Amygdala (tissue), 56 donors: ENCODE measurements around the gene ACTN2.
A peak's percentile ranks its signal among the peaks of the same experiment; 100 is the strongest.

Experiments
- DNase-seq, 56 donors: peaks; one replicate each; lab custom pipeline; 2025; lab: John Stamatoyannopoulos, UW

The ACTN2 gene

DNA sequence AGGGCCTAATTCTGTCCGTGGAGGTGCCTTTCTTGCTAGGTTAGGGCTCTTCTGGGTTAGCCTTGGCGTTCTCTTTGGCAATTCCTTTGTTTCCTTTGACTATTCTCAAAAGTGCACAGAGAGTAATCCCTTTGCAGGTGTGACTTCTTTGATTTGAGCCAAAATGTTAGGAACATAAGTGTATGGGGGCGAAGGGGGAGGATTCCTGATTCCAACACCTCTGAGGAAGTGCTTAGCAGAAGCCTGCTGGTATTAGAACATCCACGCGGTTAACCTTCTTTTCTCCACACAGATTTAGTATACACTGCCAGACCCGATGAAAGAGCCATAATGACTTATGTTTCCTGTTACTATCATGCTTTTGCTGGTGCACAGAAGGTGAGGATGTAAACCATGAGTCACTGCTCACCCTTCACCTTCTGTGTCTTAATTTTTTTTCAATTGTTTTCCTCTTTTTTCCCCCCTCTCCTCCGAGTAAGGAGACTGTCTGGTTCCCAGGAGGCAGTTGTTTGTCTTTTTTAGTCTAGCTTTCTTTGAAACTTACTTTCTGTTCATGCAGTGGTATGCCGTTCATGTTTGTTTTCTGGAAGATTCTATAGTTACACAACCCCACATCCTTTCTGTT, 48.0 kb downstream of the ACTN2 start:
- no peak for DNase-seq

DNA sequence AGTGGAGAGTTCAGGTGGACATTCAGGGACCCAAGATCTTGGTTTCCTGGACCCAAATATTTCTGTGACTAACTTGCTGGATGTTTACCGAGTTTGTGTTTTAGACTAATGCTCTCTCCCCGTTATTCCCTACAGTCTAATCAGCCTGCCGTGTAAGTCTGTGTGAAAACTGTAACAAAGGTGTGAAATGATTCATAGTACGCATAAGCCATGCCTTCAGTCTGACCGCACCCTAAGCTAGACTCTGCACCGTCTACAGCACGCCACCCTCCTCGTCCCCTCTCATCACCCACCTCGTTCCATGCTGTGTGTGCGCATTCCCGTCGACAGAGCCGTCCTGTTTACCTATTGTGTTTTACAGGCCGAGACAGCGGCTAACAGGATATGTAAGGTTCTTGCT, 50.5 kb downstream of the ACTN2 start:
- DNase-seq, result no peak

DNA sequence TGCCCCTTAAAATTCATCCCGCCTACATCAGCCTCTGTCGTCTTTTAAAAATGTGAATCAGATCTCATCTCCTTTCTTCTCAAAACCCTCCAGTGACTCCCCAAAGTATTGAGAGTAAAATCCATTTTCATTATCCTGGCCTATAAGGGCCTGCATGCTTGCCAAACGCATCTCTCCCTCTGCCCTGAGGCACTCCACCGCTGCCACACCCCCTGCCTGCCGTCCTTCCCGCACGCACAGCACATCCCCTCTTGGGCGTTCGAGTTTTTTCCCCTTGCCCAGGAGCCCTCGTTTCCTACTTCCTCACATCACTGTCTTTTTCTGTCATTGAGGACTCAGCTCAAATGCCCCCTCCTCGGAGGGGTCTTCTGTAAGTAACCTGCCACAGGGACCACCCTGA, 55.5 kb downstream of the ACTN2 start:
- DNase-seq, result no peak

DNA sequence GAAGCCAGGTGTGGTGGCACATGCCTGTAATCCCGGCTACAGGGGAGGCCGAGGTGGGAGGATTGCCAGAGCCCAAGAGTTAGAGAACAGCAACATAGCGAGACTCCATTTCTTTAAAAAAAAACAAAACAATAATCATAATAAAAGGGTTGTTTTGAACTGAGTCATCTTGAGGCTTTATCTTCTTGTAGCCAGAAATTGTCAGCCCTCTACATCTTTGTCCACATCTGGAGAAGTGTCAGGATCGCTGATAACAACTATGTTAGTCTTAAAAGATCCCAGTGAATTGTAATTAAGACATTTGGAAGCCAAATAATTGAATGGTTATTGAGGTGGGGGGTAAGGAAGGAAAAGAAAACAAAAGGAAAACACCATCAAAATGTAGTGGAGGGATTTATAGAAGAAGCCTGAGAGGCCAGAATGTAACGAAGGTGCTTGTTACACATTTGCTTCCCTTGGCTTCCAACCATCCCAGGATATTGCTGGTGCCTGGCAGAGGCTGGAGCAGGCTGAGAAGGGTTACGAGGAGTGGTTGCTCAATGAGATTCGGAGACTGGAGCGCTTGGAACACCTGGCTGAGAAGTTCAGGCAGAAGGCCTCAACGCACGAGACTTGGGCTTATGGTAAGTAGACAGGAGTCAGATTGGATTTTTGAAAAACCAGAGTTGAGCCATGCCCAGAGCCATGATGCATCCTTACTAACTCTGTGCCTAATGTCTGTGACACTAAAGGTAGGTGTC, 56.3 kb downstream of the ACTN2 start:
- no peak for DNase-seq

DNA sequence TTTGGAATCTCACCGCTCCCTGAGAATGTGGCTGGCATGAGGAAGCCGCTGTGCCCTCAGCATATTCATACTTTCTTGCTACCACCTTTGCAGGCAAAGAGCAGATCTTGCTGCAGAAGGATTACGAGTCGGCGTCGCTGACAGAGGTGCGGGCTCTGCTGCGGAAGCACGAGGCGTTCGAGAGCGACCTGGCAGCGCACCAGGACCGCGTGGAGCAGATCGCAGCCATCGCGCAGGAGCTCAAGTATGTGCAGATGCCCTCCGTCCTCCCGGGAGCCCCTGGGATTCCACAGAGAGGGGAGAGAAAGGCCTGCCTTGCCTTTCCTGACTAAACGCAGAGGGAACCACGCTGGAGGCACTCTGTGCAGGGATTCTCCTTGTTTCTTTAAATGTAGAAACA, 58.2 kb downstream of the ACTN2 start:
- no peak for DNase-seq

DNA sequence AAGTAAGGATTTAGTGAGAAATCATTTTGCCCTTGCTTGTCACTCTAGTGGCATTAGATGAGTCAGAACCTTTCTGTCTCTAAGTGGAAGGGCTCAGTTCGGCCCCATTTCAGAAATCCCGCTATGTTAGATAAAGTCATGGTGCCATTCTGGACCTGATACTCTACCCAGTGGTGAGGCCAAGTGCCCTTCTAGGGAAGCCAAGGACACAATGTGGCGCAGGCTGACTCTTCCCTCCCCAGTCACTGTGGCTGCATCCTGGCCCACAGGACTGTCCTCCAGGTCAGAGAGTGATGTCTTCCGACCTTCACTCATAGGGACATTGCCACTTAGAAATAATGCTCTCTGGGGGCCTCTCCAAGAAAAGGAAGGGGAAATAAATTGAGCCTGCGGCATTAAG, 60.5 kb downstream of the ACTN2 start:
- no peak for DNase-seq

DNA sequence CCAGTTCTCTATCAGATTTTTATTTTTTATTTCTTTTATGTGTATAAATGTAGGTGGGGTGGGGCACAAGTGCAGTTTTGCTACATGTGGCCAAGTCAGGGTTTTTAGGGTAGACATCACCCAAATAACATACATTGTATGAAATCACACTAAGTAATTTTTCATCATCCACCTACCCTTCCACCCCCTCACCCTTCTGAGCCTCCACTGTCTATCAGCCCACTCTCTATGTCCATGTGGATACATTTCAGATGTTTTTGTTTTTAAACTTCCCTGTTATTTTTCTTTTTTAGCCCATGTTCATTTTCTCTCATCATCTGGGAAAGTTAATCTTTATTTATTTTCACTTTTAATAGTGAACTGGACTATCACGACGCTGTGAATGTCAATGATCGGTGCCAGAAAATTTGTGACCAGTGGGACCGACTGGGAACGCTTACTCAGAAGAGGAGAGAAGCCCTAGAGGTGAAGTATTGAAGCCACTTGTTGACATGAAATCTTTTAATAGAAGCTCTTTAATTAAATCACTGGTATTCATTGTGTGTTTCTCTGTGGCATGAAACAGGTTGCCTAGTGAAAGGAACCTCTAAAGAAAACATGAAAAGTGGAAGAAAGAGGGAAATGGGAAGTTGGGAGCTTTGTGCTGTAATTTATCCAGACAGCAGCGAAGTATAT, 61.1 kb downstream of the ACTN2 start:
- DNase-seq, result no peak

DNA sequence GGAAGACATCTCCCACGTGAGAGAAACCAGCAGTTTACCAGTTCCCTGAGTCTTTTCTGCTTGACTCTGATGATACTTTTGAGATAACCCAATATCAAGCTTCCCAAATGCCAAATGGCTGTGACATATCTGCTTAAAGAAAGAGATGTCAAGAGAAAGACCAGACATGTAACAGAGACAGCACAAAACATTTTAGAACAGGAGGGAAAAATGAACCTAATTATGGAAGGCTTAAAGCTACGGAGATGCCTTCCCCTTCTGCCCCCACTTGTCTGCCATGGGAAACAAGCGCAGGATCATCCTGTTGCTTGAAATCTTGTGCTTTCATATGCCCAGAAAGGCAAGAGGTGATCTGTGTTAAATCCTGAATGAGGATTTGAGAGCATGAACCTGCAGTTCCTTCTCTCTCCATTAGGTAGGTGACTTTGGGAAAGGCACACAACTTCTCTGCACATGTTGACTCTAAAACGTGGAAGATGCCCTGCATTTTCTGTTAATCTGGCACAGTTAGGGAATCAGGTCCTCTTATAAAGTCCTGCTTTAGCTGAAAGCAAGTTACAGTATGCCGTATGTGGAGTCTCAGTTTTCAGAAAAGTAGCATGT, 62.1 kb downstream of the ACTN2 start:
- no peak for DNase-seq

DNA sequence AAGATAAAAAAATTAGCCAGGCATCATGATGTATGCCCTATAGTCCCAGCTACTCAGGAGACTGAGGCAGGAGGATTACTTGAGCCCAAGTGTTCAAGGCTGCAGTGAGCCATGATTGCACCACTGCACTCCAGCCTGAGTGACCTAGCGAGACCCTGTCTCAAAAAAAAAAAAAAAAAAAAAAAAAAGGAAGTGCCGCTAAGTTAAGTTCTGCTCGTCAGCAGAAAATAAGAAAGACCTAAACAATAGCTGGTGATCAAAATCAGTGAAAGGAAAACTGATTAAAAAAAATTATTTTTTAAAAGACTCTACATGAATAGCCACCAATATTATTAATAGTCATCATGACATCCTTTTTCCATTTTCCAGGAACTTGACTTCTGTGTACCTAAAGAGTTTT, 64.6 kb downstream of the ACTN2 start:
- no peak for DNase-seq

DNA sequence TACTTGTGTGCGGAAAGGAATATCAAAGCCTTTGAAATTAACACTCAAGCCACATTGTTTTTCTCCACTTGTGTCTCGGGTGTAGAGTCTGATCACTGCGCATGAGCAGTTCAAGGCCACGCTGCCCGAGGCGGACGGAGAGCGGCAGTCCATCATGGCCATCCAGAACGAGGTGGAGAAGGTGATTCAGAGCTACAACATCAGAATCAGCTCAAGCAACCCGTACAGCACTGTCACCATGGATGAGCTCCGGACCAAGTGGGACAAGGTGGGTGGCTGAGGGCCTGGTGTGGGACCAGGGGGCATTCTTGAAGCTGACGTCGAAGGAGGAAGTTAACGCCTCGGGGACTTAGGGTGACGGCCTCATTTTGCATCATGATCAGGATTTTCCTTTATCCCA, 65.1 kb downstream of the ACTN2 start:
- no peak for DNase-seq

DNA sequence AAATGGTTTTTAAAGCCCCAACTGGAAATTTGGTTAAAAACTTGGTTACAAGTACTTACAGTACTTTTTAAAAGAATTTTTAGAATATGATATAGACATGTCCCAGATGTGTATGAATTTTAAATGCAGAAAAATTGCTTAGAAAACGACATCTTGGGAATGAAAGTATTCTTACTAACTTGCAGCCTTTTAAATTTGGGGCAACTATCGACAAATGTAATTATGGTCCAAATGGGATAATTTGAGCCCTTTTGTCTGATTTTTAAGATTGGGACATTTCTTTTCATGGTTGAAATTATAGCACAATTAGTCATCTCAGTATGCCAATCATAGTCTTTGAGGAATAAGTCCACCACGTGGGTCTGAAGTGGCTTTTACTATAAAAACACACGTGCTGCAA, 65.6 kb downstream of the ACTN2 start:
- DNase-seq, result no peak

DNA sequence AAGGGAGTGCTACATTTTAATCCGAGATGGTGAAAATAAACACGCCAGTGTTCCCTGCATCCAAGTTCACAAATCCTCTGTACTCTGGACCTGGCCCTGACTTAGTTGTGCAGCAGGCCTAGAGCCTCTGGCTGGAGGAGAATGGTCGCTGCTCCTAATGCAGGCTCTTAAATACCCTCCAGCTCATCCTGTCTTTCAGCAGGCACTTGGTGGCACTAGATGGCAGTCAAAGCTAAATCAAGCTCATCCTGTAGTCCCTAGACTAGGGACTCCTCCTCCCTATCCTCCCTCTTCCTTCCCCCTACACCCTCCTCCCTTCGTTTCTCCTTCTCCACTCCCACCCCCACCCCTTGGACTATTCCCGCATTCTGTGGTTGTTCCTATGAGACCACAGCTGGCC, 67.2 kb downstream of the ACTN2 start:
- peak in 5 of 56 donors; percentile 3 to 10 (median 4) for DNase-seq

DNA sequence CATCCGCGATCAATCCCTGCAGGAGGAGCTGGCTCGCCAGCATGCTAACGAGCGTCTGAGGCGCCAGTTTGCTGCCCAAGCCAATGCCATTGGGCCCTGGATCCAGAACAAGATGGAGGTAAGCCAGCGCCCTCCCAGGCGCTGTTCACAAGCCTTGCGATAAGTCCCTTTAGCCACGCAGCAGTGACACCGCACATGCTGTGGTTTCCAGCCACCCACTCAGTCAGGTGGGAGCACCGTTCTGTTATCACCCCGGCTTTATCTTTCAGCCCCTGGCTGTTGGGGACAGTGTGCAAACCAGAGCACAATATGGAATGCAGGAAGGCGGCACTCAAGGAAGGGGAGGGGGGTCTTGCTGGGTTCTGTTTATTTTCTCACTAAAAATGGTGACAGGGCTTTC, 67.7 kb downstream of the ACTN2 start:
- no peak for DNase-seq

DNA sequence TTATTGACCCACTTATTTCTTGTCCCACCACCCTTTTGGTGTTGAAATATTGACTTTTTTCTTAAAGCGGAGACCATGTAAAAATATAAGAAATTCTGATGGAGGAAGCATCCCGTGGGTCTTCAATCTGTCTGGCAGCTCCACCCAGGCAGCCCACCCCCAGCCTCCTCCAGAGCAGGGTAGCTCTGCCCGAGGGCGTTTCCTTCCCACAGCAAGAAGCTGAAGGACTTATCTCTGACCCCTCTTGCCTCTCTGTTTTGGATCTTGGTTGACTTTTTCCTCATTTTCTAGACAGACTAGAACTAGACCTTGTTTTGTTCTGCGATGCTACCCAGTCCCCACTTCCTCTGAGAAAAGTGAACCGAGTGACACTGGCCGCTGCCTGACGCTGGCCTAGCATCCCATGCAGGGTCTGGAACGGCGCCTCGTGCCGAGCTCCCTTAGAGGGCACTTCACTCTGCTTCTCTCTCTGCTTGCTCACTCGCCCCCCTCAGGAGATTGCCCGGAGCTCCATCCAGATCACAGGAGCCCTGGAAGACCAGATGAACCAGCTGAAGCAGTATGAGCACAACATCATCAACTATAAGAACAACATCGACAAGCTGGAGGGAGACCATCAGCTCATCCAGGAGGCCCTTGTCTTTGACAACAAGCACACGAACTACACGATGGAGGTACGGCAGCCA, 68.4 kb downstream of the ACTN2 start:
- DNase-seq, result no peak

DNA sequence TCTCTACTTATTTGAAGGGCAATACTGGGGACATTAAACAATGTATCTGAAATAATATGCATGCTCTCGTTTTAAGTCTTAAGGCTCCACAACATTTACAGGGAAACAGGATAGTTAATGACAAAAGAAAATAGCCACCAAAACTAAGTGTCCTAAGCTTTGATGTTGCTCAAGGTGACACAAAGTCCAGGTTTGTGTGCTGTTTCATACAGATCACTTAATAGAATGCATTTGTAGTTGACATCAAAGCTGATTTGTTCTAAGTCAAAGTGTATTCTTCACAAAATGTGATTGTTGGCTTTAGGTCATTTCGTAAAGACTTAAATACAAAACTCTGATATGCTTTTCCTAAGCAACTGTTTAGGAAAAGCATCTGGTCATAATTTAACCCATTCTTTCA, 71.3 kb downstream of the ACTN2 start:
- DNase-seq, result no peak

DNA sequence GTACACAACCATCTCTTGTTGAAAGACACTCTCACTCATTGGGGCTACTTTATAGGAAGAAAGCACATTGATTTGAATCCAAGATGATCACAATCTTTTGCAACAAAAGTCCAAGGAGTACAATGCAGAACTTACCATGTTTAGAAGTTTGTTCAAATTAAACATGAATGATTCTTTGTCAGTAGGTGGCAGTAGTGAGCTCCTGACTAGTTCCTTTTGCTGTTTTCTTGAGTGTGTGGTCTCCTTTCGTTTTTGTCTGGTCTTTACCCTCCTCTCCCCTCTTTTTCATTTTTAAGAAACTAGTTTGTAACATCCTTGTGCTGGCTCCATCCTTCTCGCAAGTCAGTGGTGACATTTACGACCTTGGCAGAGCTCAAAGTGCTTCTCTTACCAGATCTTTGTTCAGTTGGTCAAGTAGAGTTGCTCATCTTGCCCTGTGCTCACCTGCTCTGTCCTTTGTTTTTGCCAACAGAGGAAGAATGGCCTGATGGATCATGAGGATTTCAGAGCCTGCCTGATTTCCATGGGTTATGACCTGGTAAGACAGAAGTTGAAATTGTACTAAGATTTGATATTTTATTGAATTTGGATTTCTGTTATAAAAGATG, 73.1 kb downstream of the ACTN2 start:
- DNase-seq, result peak in 1 of 56 donors; percentile 4

DNA sequence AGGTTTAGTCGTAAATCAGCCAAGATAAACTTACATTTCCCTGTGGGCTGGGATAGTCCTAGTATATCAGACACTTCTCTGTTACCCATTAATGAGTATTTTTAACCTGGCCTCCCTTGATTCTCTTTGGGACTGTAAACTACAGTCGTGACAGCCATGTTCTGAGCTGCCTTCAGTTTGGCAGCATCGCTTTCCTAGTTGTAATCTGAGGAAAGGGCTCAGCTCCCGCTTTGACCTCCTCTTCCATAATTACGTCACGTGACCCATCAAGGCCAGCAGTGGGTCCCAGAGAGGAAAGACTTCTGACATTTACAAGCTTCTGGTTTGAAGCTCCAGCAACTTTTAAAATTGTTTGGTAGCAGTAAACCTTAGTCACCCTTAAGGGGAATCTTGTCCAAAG, 74.2 kb downstream of the ACTN2 start:
- no peak for DNase-seq

DNA sequence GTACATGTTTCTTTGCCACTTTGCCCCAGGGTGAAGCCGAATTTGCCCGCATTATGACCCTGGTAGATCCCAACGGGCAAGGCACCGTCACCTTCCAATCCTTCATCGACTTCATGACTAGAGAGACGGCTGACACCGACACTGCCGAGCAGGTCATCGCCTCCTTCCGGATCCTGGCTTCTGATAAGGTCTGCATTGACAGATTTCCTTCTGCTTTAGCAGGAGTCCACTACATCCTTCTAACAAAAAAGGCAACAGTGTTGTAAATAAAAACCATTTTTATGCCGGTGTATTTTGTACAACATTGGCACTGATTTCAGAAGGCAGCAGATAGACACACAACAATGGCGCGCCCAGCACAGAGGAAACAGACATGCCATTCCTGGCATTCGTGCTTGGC, 74.7 kb downstream of the ACTN2 start:
- DNase-seq, result no peak

DNA sequence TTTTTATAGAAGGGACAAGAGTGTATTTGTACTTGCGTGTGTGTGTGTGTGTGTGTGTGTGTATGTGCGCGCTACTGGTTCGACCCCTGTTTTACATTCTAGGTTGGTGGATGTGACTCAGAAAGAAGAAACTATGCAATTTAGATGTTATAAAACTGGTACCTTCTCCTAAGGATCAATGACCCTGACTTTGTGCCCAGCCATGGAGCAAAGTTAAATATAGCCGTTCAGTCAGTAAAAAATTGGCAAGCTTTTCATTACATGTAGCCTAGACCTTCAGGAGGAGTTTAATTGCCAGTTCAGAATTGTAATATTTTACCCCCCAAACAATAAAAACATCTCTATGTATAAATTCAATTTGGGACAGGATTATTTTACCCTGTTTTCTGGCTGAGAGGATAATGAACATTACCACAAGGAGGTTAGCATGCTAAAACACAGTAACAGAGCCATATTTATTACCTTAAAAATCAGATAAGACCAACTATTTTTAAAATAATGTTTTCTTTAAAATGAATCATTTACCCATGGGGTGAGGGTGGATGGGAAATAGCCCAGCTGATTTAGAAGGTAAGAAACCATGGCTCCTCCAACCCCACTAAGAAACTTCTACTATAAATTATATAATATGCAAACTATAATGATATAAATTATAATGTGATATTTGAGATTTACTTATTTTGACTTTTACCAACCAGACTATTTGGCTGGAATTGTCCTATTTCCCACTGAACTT, 75.3 kb downstream of the ACTN2 start:
- no peak for DNase-seq

DNA sequence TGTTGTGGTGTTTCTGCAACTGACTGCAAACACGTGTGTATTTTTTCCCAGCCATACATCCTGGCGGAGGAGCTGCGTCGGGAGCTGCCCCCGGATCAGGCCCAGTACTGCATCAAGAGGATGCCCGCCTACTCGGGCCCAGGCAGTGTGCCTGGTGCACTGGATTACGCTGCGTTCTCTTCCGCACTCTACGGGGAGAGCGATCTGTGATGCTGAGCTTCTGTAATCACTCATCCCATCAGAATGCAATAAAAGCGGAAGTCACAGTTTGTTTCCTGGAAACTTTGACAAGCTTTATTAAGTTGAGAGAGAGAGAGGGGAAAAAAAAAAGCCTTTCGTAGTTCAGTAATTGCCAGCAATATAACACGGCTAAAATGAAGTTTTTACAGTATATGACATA, 76.1 kb downstream of the ACTN2 start:
- DNase-seq, result no peak
